Measurements from ENCODE around the gene AMD1.
"Not testable (repeated sequence)": the region's sequence is repeated elsewhere in the genome, so short reads cannot be mapped to it uniquely, and the experiment has no call there.

The AMD1 gene

DNA sequence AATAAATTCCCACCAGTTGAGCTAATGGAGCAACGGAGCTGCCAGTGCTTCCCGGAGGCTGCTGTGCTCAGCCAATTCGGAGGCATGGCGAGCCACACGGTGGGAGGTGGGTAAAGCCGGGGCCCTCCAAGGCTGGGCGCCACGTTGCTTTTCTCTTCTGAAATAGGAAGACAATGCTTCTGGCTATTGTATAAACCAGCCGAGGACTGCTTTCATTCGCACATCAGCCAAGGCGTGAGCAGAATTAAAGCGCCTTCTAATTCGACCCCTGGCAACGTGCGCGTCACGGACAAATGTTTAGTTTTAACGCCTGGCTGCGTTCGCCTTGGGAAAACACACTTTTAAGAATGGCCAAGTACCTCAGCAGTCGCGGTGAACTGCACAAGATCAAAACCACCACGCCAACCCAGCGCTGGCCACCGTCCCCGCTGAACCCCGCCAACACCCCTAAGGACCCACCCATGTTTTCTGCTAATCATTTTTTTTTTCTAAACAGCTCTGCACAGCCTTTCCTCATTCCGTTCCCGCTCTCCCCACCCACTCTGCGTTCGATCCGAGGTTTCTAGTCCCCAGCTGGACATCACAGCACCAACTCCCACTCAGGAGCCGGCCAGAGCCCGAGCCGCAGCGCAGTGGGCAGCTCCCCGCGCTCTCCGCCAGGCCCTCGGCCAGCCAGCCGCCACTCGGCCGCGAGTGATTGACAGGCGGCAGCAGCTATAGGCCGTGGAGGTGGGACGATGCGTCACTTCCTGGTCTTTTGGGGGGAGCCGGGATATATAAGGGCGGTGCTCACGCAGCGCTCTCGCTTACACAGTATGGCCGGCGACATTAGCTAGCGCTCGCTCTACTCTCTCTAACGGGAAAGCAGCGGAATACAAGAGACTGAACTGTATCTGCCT lies at the start of gene AMD1:
AMD1 (plus strand) TSS at position 805 of the 899 bp plus-strand sequence. CDS start 321 bp downstream, outside the sequence.
- peak; percentile 69 for TF ChIP-seq MAX (IDR thresholded peaks at IDR 0.05; ENCODE audit: low read depth, low read length)
- TF ChIP-seq POLR2A (IDR thresholded peaks at IDR 0.05; ENCODE audit: extremely low read depth, insufficient read length), result peak; percentile 99
- TF ChIP-seq MYC (IDR thresholded peaks at IDR 0.05; ENCODE audit: low read depth, low read length), result peak; percentile 71
- TF ChIP-seq, protein P1, sequence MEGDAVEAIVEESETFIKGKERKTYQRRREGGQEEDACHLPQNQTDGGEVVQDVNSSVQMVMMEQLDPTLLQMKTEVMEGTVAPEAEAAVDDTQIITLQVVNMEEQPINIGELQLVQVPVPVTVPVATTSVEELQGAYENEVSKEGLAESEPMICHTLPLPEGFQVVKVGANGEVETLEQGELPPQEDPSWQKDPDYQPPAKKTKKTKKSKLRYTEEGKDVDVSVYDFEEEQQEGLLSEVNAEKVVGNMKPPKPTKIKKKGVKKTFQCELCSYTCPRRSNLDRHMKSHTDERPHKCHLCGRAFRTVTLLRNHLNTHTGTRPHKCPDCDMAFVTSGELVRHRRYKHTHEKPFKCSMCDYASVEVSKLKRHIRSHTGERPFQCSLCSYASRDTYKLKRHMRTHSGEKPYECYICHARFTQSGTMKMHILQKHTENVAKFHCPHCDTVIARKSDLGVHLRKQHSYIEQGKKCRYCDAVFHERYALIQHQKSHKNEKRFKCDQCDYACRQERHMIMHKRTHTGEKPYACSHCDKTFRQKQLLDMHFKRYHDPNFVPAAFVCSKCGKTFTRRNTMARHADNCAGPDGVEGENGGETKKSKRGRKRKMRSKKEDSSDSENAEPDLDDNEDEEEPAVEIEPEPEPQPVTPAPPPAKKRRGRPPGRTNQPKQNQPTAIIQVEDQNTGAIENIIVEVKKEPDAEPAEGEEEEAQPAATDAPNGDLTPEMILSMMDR (IDR thresholded peaks at IDR 0.05; ENCODE audit: low read depth, low read length), result no peak
- peak; percentile 99 for DNase-seq (ENCODE audit: low read depth)
- peak within 1 kb of the TSS; percentile 77 for H3K4me3 ChIP-seq (ENCODE audit: low read depth, low read length)

- H3K4me3 ChIP-seq (ENCODE audit: low read depth, low read length), result no peak overlapping the region
- TF ChIP-seq, protein P1 (IDR thresholded peaks at IDR 0.05; ENCODE audit: low read depth, low read length), result no peak
- TF ChIP-seq MYC (IDR thresholded peaks at IDR 0.05; ENCODE audit: low read depth, low read length) (peak; percentile 10; the same call in 1 of the 2 replicates), POLR2A (IDR thresholded peaks at IDR 0.05; ENCODE audit: extremely low read depth, insufficient read length) (no peak), MAX (IDR thresholded peaks at IDR 0.05; ENCODE audit: low read depth, low read length) (no peak; the same call in 1 of the 2 replicates)
- DNase-seq (ENCODE audit: low read depth), result peak; percentile 52
Measured at GRCh38 chr6:110826236-110827129, 48.1 kb upstream of the AMD1 start.

DNA sequence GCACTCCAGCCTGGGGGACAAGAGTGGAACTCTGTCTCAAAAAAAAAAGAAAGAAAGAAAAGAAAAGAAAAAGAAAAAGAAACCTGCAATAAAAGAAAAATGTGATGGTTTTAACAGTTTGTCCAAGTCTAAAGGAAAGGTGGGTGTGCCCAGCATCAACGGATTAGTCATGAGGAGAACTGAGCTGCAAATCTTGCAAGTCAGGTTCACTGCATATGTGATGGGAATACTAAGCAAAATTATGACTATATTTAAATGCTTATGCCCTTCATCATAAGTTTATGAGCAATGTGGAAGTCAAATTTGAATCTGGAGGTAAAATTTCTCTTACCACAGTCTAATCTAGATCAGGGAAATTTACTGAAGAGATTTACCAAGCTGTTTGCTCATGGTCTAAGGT lies 46.2 kb upstream of the AMD1 start:
- no peak for DNase-seq (ENCODE audit: low read depth)

GRCh38 chr6:110831405-110831804 lies 43.2 kb upstream of the AMD1 start:
- TF ChIP-seq, protein P1 (IDR thresholded peaks at IDR 0.05; ENCODE audit: low read depth, low read length), result no peak
- TF ChIP-seq MYC (IDR thresholded peaks at IDR 0.05; ENCODE audit: low read depth, low read length) (no peak), POLR2A (IDR thresholded peaks at IDR 0.05; ENCODE audit: extremely low read depth, insufficient read length) (no peak), MAX (IDR thresholded peaks at IDR 0.05; ENCODE audit: low read depth, low read length) (no peak)
- no peak for DNase-seq (ENCODE audit: low read depth)

More for the DNA sequence above, 46.2 kb upstream of the AMD1 start:
- TF ChIP-seq POLR2A (IDR thresholded peaks at IDR 0.05; ENCODE audit: extremely low read depth, insufficient read length) (no peak), MAX (IDR thresholded peaks at IDR 0.05; ENCODE audit: low read depth, low read length) (no peak), MYC (IDR thresholded peaks at IDR 0.05; ENCODE audit: low read depth, low read length) (no peak)
- TF ChIP-seq, protein P1 (IDR thresholded peaks at IDR 0.05; ENCODE audit: low read depth, low read length), result no peak
- no peak overlapping the region for H3K4me3 ChIP-seq (ENCODE audit: low read depth, low read length)

DNA sequence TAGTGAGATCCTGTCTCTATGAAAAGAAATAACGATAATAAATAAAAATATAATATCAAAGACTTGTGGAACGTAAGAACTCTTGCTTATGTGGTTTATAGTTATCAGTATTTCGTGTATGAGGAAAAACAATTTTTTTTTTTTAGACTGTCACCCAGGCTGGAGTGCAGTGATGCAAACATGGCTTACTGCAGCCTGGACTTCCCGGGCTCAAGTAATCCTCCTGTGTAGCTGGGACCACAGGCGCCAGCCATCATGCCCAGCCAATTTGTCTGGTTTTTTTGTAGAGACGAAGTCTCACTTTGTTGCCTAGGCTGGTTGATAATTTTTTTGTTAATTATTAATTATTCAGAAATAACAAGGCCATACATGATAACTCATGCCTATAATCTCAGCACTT lies 40.8 kb upstream of the AMD1 start:
- no peak for DNase-seq (ENCODE audit: low read depth)
- TF ChIP-seq POLR2A (IDR thresholded peaks at IDR 0.05; ENCODE audit: extremely low read depth, insufficient read length) (no peak), MAX (IDR thresholded peaks at IDR 0.05; ENCODE audit: low read depth, low read length) (no peak), MYC (IDR thresholded peaks at IDR 0.05; ENCODE audit: low read depth, low read length) (no peak)
- TF ChIP-seq, protein P1 (IDR thresholded peaks at IDR 0.05; ENCODE audit: low read depth, low read length), result no peak
- H3K4me3 ChIP-seq (ENCODE audit: low read depth, low read length), result no peak overlapping the region

More at GRCh38 chr6:110831405-110831804, 43.2 kb upstream of the AMD1 start:
- H3K4me3 ChIP-seq (ENCODE audit: low read depth, low read length), result no peak overlapping the region

DNA sequence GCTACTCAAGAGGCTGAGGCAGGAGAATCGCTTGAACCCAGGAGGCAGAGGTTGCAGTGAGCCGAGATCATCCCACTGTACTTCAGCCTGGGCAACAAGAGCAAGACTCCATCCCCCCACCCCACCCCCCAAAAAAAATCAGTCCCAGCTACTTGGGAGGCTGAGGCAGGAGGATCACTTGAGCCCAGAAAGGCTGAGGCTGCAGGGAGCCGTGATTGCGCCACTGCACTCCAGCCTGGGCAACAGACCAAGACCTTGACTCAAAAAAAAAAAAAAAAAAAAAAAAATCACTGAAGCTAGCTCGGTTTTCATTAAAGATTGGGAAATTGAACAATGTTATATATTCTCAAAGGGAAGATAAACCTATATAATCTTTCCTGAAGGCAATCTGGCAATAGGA lies 38.8 kb upstream of the AMD1 start:
- DNase-seq (ENCODE audit: low read depth); H3K4me3 ChIP-seq (ENCODE audit: low read depth, low read length): not testable (repeated sequence)

Data from NB4 (cell line).